Panc1 (cell line): ENCODE results near the gene PSMB11.

Experiments used
- CTCF ChIP-seq: fragments of 450-650 bp; IDR thresholded peaks from 2 replicates; pipeline ENCODE4 v1.5.1; 2017; ENCODE audit warnings: mild to moderate bottlenecking
- POLR2AphosphoS5 ChIP-seq: IDR thresholded peaks from 2 replicates; pipeline ENCODE4 v1.6.1; 2012; ENCODE audit warnings: mild to moderate bottlenecking, low read depth, low read length, moderate library complexity
- REST ChIP-seq, 2 experiments: IDR thresholded peaks; 2 replicates each; pipeline ENCODE4 v1.6.1; 2011 to 2012; ENCODE audit warnings: low read depth in 2 of 2, control low read depth in 1 of 2, low read length in 1 of 2, mild to moderate bottlenecking in 1 of 2, moderate library complexity in 1 of 2; ENCODE audit not compliant: insufficient read depth in 1 of 2
- TCF7L2 ChIP-seq: IDR thresholded peaks from 2 replicates; pipeline ENCODE4 v1.6.1; 2011; ENCODE audit warnings: mild to moderate bottlenecking, low read depth, low read length, inconsistent platforms

- TF ChIP-seq CTCF (peak; percentile 71), TCF7L2 (no peak), POLR2AphosphoS5 (no peak), REST (IDR thresholded peaks at IDR 0.05; ENCODE audit: insufficient read depth in 1 of 2, low read depth in 2 of 2, low read length in 1 of 2) (no peak)
Measured at GRCh38 chr14:23076785-23077408, 34.9 kb downstream of the PSMB11 start.
